ENCODE data around the gene SNU13.
"Not testable (repeated sequence)": the region's sequence is repeated elsewhere in the genome, so short reads cannot be mapped to it uniquely, and the experiment has no call there.

SNU13 gene

DNA sequence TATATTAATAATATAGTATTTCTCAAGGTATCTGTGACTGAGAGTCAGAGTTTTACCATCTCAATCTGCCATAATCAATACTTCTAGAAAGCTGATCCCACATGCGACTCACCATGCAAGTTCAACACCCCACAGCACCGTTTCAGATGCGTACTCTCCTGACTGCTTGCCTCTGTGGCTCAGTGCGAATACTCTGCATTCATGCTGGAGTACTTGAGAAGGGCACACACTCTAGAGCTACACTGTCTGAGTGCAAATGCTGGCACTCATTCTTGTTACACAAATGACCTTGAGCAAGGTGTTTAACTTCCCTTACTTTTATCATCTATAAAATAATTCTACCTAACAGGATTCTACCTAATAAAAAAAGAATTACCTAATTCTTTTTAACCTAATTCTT lies 12.5 kb downstream of the SNU13 start:
- DNase-seq = no peak

DNA sequence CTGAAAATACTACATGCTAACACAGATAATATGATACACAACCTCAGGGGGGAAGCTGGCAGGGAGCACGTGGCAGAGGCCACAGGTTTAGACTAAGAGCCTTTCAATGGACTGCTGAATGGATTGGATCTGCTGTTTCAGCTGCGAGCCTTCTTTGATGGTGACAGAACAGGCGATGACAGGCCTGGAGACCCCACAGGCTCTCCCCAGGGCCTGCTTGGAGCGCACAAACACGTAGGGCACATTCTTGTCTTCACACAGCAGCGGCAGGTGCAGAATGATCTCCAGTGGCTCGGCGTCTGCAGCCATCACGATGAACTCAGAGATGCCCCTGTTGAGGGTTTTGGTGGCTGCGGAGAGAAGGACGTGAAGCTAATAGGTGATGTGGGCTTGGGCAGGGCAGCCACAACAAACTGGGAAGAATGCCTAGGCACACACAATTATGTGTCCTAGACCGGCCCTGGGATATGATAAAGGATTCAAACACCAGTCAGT lies 13.8 kb downstream of the SNU13 start:
- no peak for DNase-seq

DNA sequence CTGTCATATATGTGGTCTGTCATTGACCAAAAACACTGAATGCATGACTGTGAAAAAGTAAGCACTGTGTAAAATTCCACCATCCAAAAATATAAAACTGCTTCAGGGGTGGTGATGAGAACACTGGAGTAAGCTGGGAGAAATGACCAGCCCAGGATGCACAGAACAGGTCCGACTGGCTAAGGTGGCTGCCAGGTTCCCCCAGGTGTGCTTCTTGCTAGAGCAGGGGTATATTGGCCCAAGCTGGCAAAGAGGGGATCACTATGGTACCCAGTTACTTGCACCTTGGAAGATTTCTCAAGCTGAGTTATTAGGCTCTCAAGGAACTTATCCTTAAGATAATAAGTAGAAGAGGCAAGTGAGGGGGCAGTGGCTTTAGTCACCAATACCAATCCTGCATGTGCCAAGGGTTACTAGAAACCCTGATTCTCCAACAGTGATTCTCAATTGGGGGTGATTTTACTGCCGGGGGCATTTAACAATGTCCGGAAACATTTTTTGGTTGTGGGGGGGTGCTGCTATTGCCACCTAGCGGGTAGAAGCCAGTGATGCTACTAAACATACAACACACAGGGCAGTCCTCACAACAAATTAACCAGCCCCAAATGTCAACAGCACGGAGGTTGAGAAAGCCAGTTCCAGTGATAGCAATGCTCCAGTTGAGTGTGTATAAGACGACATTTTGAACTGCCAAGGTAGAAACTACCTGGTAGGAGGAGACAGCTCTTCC lies 15.7 kb downstream of the SNU13 start:
- no peak for DNase-seq

DNA sequence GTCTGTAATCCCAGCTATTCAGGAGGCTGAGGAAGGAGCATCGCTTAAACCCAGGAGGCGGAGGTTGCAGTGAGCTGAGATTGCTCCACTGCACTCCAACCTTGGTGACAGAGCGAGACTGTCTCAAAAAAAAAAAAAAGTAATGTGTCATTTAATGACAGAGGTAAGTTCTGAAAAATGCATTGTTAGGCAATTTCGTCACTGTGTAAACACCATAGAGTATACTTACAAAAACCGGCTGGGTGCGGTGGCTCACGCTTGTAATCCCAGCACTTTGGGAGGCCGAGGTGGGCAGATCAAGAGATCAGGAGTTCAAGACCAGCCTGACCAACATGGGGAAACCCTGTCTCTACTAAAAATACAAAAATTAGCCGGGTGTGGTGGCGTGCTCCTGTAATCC lies 16.6 kb downstream of the SNU13 start:
- DNase-seq = not testable (repeated sequence)

DNA sequence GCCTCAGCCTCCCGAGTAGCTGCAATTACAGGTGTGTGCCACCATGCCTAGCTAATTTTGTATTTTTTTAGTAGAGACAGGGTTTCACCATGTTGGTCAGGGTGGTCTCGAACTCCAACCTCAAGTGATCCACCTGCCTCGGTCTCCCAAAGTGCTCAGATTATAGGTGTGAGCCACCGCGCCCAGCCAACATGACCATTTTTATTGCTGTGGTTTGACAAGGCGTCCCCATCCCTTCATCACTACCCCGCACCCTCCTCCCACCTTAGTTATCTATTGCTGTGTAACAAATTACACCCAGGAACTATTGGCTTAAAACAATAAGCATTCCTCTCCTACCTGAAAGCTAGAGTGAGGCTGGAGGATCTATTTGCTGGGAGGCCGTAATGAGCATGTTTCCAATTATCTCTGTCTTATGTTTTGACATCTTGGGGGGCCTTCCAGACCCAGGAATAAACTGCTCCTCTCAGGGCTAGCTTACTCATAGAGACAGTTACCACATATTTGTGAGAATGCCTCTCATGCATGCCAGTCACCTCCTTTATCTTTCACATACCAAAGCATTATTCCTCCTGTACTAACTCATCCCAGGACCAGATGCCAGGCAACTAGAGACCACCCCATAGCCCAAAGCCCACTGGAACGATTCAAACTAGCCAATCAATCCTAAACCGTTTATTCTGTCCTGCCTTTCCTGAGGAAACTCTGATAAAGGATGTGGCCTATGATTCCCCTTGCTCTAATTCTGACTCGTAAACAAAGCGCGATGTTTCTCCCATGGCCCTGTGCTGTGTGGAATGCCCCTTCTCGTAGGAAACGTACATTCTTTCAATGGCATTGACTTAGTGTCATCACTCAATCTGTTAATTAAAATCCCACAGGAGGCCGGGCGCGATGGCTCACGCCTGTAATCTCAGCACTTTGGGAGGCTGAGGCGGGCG lies 19.4 kb downstream of the SNU13 start:
- DNase-seq = no peak

DNA sequence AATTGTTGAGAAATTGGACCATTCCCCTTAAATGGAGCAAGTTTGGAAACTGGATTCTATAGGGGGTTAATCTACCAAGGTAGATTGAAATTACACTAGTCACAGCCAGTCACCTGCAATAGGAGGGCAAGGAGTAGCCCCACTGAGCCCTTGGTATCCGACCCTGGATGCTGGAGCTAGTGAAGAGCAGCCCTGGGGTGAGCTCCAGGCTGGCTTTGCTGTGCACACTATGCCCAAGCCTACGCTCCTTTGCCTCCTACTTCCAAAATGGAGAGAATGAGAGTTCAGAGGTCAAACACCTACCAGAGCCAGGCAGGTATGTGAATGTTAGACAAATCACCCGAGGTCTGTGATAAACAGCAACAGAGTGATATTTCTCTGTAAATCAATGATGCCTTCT lies 23.7 kb downstream of the SNU13 start:
- DNase-seq = no peak

DNA sequence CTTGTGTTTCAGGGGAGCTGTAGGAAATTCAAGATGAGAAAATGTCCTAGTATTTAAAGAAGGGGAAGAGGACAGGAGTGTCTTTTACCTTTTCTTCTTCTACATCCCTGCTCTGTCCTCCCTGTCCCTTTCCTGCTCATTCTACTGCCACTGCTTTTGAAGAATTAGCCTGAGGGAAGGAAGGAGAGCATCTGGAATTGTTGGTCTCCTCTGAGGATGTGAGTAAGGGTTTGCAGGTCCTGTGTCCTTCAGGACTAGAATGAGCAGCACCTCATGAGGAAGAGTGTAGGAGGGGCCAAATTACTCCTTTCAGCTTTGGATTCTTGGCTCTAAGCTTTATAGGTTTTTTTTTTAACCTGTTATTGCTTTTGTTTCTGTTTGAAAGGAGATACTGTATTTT lies 24.2 kb downstream of the SNU13 start:
- no peak for DNase-seq

DNA sequence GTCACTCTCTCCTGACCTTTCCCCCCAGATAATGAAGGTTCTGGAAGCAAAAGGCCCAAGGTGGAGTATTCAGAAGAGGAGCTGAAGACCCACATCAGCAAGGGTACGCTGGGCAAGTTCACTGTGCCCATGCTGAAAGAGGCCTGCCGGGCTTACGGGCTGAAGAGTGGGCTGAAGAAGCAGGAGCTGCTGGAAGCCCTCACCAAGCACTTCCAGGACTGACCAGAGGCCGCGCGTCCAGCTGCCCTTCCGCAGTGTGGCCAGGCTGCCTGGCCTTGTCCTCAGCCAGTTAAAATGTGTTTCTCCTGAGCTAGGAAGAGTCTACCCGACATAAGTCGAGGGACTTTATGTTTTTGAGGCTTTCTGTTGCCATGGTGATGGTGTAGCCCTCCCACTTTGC lies 25.1 kb downstream of the SNU13 start:
- not testable (repeated sequence) for DNase-seq

DNA sequence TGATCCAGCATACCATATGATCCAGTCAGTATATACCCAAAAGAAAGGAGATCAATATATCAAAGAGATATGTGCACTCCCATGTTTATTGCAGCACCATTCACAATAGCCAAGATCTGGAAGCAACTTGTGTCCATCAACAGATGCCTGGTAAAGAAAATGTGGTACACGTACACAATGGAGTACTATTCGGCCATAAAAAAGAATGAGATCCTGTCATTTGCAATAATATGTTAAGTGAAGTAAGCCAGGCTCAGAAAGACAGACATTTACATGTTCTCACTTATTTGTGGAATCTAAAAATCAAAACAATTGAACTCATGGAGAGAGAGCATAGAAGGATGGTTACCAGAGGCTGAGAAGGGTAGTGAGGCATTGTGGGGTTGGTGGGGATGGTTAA lies 27.0 kb downstream of the SNU13 start:
- DNase-seq = no peak

DNA sequence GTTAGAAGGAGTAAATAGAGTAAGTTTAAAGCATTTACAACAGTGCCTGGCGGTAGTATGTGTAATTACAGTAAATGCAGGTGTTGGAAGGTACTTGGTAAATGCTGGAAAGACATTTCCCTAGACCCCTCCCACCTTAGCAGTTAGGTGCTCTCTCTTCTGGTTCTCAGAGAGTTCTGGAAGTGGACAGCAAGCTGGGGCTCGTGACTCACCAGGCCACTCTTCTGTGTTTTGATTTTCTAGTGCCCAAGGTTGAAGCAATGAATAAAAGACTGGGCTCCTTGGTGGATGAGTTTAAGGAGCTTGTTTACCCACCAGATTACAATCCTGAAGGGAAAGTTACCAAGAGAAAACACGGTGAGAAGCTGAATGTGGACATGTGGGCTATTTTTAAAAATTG lies 27.6 kb downstream of the SNU13 start:
- no peak for DNase-seq

DNA sequence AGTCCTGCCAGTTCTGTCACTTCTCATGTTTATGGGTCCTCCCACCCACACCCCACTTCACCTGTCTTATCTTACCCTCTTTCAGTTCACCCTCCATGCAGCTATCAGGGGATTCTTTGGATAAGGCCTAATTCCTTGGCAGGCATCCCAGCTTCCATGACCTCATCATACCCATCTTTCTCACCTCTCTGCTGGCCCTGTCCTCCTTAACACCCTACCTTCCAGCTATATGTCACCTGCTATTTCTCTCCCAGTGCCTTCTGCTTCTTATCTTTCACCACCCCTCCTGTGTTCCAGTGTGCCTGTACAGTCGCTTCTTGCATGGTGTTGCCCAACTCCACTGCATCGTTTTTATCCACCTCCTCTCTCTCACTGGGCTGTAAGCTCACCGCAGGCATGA lies 28.3 kb downstream of the SNU13 start:
- DNase-seq = no peak

DNA sequence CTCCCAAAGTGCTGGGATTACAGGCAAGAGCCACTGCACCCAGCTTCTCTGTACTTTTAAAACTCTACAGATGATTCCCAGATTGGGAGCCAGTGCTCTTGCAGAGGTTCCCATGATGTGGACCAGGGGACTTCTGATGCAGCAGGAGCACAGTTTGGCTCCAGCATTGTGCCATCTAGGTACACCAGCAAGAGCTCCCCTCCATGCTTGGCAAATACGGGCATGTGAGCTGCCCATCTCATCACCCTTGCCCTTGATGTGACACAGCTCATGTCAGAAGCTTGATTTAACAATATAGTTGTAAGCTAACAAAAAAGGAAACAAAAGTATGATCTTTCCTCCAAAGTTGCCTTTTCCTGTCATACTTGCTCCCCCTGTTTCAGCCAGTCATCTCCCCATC lies 28.7 kb downstream of the SNU13 start:
- no peak for DNase-seq

DNA sequence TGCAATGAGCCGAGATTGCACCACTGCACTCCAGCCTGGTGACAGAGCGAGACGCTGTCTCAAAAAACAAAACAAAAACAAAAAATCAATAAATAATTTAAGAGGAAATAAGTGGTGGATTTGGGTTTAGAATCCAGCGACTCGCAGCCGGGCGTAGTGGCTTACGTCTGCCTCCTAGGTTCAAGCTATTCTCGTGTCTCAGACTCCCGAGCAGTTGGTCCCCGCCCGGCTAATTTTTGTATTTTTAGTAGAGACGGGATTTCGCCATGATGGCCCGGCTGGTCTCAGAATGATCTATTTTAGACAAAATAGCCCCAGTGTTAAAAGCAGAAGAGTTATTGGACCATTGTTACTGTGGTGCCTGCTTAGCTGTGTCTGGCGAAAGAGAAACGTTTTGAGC lies 29.8 kb downstream of the SNU13 start:
- no peak for DNase-seq

DNA sequence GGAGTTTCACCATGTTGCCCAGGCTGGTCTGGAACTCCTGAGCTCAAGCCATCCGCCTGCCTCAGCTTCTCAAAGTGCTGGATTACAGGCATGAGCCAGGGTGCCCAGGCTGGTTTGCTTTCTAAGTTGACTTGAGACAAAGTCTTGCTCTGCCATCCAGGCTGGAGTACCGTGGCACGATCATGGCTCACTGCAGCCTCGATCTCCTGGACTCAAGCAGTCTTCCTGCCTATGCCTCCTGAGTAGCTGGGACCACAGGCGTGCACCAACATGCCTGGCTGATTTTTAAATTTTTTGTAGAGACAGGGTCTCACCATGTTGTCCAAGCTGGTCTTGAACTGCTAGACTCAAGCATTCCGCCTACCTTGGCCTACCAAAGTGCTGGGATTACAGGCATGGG lies 31.0 kb downstream of the SNU13 start:
- no peak for DNase-seq

DNA sequence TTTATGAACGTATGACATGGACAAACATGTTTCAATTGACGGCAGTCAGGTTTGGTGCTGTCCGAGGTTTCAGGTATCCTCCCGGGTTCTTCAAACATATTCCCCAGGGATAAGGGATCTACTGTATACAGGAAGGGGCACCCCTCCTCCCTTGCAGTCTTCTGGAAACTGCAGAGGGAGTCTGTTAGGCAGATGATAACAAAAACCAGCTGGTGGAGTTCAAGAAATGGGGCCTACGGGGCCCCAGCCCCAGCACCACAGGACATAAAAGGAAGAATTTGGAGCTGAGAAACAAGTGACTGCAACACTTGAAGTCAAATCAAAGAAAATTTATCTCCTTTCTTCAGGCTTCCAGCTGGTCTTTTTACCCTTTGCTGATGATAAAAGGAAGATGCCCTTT lies 32.1 kb downstream of the SNU13 start:
- DNase-seq = no peak

DNA sequence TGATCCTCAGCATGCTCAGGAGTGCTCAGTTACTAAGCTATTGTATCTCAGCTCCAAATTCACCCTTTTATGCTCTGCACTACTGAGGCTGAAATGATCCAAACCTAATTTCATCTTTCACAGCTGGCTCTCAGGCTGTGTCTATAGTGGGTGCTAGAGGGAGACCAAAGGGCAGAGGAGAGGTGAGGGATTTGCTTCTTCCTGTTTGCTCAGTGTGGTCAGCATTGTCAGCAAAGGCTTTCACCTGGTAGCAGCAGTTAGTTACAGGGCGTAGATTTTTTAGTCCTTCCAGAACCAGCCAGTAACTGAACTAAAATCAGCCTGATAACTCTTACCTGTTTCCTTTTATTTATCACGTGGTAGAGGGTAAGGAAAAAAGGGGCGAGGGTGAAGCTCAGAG lies 34.3 kb downstream of the SNU13 start:
- DNase-seq = no peak

DNA sequence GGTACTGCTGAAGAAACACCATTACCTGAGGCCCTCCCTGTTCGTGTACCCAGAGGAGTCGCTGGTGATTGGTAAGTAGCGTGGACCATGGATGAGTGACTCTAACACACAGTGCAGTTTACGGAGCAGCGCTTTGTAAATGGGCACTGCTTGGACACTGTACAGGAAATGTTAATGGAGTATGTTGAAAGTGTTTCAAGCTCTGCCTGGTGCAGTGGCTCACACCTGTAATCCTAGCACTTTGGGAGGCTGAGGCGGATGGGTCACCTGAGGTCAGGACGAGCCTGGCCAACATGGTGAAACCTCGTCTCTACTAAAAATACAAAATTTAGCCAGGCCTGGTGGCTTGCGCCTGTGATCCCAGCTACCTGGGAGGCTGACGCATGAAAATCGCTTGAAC lies 37.8 kb downstream of the SNU13 start:
- no peak for DNase-seq

DNA sequence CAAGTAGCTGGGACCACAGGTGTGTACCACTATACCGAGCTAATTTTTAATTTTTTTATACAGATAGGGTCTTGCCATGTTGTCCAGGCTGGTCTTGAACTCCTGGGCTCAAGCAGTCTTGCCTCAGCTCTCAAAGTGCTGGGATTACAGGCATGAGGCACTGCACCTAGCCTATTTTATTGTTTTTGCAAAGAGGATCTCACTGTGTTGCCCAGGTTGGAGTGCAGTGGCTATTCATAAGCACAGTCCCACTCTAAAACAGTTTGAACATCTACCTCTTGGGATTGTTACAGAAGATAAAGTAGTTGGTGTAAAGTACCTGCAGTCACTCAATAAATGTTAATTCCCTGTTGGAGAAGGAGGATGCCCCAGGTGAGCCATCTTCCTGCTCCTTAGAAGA lies 38.4 kb downstream of the SNU13 start:
- DNase-seq = no peak

DNA sequence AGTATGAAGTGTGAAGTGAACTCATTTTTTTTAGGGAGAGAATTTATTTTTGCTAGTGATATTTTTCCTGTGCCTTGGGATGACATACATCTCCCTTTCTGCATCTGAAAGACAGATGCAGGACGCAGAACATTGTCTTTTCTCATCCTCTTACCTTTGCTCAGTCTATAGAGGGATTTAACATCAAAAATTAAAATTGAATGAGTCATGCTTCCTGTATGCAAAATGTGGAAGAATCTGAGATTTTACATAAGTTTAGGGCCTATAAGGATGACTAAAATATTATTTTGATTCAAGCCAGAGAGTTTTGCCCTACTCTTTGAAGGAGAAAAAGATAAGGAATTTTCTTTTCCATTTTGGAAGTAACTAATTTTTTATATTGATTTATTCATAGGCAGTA lies 40.2 kb downstream of the SNU13 start:
- no peak for DNase-seq

DNA sequence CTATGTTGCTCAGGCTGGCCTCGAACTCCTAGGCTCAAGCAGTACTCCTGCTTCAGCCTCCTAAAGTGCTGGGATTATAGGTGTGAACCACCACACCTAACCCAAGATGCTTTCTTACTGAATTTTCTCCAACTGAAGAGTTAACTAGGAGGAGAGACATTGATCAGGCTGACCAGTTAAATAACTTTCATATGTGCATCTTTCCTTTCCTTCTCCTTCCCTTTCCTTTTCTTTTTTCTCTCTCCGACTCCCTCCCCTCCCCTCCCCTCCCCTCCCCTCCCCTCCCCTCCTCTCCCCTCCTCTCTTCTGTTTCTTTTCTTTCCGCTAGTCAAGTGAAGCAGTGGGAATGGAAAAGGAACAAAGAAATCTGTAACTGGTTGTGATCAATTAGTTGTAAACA lies 40.9 kb downstream of the SNU13 start:
- DNase-seq = no peak

DNA sequence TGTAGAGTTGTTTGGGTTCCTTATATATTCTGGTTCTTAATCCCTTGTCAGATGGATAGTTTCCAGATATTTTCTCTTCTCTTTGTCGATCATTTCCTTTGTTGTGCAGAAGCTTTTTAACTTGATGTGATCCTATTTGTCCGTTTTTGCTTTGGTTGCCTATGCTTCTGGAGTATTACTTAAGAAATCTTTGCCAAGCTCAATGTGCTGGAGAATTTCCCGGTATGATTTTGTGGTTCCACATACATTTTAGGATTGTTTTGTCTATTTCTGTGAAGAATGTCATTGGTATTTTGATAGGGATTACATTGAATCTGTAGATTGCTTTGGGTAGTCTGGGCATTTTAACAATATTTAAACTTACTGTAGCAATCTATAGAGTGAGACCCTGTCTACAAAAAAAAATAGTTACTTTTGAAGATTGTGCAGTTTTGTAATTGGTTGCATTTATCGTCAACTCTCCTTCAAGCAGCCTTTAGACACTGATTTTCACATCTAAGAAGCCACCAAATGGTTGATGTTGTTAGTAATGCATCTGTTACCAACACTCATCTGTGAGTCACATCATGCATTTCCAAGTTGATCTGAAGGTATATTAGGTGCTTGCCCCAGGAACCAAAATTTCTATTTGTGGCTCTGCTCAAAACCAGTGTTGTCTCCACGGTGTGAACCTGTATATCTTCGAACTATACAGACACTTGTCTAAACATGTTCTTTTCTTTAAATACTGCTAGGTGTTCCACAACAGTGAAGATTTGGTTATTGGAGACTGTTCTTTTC lies 46.1 kb downstream of the SNU13 start:
- no peak for DNase-seq

DNA sequence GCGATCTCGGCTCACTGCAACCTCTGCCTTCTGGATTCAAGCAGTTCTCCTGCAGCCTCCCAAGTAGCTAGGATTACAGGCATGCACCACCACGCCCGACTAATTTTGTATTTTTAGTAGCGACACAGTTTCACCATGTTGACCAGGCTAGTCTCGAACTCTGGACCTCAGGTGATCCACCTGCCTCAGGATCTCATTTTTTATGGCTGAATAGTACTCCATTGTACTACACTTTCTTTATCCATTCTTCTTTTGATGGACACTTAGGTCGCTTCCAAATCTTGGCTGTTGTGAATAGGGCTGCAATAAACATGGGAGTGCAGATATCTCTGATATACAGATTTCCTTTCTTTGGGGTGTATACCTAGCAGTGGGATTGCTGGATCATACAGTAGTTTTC lies 46.8 kb downstream of the SNU13 start:
- DNase-seq = no peak

DNA sequence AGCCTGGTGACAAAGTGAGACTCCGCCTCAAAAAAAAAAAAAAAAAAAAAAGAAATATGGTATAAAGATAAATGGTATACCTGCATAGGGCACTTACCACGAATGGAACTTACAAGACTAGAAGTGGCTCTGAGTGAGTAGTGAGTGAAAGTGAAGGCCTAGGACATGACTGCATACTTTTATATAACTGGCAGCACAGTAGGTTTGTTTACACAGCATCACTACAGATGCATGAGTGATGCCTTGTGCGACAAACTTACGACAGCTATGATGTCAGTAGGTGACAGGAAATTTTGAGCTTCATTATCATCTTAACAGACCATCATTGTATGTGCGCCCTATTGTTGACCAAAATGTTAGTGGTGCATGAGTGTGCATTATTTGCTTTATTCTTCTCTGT lies 49.9 kb downstream of the SNU13 start:
- no peak for DNase-seq

Data from RPMI8226 (cell line).